Measurements from ENCODE around the gene FGR.
A peak's percentile ranks its signal among the peaks of the same experiment; 100 is the strongest.
"Not testable (repeated sequence)": the region's sequence is repeated elsewhere in the genome, so short reads cannot be mapped to it uniquely, and the experiment has no call there.

Gene FGR

DNA sequence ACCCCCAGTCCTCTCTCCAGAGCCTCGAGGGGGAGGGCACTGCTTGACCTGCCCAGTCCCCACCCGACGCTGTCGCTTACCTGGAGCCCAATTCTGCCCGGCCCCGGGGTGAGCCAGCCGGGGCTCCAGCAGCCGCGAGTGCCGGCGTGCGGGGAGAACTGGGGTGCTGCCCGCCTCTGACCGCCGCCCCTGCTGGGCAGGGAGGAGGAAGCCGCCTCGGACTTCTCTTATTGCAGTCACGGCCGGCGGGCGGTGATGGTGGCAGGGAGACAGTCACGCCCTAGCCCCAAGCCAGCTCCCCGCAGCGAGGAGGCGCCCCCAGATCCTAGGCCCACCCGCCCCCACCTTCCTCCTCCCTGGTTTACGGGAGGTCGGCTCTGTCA is at the start of gene FGR:
FGR (minus strand) TSS at position 201 of the 383 bp plus-strand sequence. CDS start 11,269 bp downstream, outside the sequence.
- no peak for DNase-seq (ENCODE audit: low read depth)

DNA sequence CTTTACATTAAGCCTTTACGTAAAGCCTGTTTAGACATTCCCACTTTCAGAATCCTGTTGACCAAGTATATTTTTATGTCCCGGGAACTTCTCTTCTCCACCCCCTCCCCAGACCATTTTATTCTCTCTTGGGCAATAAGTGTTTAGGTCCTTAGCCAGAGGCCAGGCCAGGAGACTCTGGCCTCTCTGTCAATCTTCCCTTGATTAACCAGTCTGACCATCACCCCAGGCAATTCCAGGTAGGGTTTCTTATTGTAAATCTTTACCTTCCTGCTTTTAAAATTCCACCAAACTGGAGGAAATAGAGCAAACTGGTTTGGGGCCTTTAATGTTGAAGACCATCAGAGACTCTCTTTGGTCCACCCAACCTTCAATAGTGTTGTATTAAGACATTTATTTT is 49.2 kb upstream of the FGR start:
- DNase-seq (ENCODE audit: low read depth) = no peak

DNA sequence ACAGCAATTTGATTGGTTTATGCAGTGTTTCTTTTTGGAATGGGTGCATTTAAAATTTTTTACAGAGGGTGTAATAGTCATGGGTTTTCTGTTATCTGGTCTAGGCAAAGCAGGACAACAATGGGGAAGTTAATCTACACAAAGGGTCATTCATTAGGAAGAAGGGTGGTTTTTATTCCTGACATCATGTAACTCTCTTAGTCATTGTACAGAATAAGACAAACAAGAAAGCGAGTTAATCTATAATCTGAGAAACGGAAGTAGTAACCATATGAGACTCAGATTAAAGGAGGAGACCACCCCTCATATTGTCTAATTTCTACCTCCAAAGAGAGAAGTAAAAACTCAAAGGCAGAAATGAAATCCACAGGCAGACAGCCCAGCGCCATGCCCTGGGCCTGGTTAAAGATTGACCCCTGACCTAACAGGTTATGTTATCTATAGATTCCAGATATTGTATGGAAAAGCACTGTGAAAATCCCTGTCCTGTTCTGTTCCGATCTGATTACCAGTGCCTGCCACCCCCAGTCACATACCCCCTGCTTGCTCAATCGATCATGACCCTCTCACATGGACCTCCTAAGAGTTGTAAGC is 47.5 kb upstream of the FGR start:
- no peak for DNase-seq (ENCODE audit: low read depth)

DNA sequence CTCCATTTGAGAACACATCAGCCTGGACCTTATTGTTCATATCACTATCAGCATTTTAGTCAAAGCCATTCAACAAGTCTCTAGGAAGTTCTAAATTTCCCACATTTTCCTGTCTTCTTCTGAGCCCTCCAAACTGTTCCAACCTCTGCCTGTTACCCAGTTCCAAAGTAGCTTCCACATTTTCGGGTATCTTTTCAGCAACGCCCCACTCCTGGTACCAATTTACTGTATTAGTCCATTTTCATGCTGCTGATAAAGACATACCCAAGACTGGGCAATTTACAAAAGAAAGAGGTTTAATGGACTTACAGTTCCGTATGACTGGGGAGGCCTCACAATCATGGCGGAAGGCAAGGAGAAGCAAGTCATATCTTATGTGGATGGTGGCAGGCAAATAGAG is 46.6 kb upstream of the FGR start:
- not testable (repeated sequence) for DNase-seq (ENCODE audit: low read depth)

DNA sequence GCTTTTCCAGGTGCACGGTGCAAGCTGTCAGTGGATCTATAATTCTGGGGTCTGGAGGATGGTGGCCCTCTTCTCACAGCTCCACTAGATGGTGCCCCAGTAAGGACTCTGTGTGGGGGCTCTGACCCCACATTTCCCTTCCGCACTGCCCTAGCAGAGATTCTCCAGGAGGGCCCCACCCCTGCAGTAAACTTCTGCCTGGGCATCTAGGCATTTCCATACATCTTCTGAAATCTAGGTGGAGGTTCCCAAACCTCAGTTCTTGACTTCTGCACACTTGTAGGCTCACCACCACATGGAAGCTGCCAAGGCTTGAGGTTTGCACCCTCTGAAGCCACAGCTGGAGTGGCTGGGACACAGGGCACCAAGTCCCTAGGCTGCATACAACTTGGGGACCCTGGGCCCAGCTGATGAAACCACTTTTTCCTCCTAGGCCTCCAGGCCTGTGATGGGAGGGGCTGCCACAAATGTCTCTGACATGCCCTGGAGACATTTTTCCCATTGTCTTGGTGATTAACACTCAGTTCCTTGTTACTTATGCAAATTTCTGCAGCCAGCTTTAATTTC is 45.3 kb upstream of the FGR start:
- not testable (repeated sequence) for DNase-seq (ENCODE audit: low read depth)

DNA sequence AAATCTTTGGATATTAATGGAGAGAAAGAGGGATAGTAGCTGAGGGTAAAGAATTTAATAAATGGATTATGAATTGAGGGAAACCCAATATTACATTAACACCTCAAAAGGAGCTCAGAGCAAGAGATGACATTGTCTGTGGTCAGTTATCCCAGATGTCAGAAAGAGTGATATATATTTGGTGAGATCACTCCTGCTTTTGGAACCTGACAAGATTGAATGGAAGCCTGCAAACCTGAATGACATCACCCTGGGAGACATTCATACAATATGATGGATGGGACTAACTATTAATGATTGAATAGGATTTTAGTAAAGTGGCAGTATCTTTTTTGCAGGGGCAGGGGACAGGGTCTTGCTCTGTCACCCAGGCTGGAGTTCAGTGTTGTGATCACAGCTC is 43.8 kb upstream of the FGR start:
- no peak for DNase-seq (ENCODE audit: low read depth)

DNA sequence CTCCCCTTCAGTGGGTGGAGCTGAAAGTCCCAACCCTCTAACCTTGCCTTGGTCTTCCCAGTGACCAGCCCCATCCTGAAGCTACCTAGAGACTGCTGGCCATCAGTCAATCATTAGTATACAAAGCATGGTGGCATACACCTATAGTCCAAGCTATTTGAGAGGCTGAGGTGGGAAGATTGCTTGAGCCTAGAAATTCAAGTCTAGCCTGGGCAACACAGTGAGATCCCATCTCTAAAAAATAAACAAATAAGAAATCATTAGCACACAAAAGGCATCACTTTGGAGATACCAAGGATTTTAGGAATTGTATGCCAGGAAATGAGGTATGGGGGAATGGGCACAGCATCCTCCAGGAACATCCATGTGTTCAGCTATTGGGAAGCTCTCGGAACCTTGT is 41.4 kb upstream of the FGR start:
- no peak for DNase-seq (ENCODE audit: low read depth)

DNA sequence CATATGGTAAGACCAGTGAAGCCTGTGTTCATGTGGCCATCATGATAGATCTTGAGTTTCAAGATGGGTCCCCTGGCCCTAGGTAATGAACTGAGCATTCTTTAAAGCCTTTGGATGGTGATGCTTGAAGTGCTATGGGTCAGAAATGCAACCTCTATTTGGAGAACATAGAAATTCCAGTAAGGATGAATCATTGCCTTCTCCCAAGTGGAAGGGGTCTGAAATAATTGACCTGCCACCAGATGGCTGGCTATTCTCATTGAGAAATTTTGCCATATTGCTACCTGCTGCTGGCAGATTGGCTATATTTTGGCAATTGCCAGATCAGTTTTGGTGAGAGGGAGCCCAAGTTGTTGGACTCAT is 37.7 kb upstream of the FGR start:
- DNase-seq (ENCODE audit: low read depth) = no peak

DNA sequence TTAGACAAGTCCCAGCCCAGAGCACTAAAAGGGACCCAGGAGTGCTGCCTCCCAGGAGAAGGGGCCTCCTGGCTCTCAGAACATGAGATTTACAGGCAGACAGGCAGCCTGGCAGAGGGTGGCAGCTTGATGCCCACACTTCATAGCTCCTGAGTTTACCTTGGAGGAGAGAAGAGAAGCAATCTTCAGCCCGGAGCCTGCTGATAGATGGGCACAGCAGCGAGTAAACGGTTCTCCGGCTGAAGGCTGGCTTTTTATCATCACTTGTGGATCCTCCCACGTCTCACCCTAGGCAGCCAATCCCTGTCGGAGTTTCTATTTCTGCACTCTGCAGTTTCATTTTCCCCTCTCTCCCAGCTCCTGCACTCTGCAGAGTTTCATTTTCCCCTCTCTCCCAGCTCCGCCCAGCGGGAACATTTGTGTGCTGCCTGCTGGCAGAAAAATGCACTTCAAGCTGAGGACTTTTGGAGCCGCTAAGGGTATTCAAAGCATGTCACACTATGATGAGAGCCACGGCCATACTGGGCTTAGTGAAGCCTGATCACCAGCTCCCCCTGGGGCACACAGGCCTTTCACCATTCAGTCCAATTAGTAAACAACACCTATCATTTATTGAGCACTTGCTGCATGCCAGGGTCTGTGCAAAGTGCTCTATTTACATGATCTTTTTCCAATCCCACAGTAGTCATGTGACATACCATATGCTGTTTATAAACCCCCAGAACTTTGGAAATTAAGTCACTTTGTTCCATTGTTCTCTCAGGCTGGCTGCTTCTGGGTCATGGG is 37.2 kb upstream of the FGR start, which contains the start of gene IFI6:
IFI6 (minus strand) TSS at position 229 of the 786 bp plus-strand sequence. CDS start 2,878 bp downstream, outside the sequence.
- peak; percentile 73 for DNase-seq (ENCODE audit: low read depth)

DNA sequence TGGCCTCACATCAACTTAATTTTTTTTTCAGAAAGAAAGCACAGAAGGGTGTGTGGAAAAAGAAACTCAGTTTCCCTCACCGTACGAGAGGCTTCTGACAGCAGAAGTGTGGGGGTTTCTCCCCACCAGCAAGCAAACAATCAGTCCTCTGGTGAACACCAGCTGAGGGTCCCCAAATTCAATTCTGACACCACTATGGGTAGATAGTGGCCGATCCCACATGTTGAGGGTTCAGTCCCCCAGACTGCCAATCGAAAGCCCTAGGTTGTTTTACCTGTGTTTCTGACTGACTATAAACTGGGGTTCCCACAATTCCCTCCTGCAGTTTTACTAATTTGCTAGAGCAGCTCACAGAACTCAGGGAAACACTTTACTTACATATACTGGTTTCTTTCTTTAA is 34.9 kb upstream of the FGR start:
- DNase-seq (ENCODE audit: low read depth) = no peak

DNA sequence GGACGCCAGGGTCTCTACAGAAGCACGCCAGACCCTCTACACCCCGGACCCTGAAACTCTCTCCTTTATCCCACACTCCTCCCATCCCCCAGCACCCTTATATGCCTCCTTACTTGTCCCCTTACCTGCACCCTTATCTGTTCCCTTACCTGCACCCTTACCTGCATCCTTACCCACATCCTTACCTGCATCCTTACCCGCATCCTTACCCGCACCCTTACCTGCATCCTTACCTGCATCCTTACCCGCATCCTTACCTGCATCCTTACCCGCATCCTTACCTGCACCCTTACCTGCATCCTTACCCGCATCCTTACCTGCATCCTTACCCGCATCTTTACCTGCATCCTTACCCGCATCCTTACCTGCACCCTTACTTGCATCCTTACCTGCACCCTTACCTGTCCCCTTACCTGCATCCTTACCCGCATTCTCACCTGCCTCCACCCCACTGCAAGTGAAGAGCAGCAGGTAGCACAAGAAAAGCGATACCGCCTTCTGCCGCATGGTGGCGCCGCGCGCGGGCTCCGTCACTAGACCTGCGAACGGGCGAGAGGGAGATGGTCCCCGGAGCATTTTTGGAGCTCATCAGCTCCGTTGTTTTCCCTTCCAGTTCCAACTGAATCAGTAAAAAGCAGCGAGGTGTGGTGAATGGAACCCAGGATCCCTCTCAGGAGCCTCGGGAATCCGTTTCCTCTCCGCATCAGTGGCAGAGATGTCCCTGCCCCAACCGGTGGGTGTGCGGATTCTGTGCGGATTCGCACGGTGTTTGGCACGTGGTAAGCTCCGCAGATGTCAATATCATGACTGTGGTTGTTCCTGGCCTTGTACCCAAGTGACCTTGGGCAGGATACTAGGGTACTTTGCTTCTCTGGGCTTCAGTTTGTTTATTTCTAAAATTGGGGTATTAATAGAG is 34.1 kb upstream of the FGR start:
- no peak for DNase-seq (ENCODE audit: low read depth)

DNA sequence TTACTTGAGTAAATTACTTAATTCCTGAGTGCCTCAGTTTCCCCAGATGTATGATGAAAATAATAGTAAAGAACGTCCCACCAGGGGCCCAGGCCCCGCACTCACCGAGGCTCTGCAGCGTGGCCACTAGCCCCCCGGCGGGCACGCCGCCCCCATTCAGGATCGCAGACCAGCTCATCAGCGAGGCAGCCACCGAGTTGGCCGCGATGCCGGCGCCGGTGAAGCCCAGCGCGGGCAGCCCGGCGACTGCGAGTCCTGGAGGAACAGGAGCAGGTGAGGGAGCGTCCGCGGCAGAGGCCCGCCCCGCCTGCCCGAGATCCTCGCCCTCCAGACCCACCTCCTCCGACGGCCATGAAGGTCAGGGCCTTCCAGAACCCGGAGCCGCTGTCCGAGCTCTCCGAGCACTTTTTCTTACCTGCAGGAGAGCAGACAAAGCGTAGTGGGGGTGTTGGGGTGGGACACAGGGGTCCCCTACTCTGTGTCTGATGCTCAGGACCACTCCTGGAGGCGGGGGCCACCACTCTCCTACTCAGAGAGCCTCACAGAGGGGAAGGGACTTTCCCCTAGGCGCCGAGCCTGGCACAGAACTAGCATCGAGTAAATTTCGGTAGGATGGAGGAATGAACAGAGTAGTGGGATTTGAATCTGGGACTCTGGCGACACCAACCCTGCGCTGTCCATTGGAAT is 33.3 kb upstream of the FGR start:
- DNase-seq (ENCODE audit: low read depth) = no peak

DNA sequence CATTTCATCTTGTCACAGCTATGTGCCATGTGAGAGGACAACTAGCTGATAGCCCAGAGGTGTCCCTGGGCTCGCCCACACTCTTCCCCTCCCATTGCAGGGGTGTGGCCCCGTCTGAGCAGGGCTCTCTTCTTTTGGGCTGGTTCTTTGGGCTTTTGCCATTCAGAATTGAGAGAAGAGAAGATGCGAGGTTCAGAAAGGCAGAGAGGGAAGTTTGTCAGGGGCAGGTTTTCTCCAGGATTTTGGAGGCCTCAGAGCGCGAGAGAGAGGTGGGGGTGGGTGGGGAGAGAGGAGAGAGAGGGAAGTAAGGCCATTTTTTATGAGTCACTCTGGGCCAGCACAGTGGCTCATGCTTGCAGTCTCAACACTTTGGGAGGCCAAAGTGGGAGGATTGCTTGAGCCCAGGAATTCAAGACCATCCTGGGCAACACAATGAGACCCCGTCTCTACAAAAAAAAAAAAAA is 31.8 kb upstream of the FGR start:
- no peak for DNase-seq (ENCODE audit: low read depth)

DNA sequence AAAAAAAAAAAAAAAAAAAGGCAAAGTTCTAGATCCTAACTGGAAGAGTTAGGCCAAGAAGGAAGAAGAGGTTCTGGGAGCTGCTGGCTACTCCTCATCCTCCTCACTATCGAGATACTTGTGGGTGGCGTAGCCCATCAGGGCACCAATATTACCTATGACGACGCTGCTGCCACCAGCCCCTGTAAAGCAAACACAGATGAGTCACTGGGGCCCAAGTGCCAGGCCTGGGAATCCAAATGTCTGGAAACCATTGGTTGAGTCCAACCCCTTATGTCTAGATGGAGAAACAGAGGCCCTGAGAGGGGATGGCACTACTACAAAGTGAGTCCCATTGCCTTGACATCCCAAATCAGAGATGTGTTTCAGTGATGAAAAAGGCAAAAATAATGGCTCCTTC is 31.3 kb upstream of the FGR start:
- DNase-seq (ENCODE audit: low read depth) = no peak

DNA sequence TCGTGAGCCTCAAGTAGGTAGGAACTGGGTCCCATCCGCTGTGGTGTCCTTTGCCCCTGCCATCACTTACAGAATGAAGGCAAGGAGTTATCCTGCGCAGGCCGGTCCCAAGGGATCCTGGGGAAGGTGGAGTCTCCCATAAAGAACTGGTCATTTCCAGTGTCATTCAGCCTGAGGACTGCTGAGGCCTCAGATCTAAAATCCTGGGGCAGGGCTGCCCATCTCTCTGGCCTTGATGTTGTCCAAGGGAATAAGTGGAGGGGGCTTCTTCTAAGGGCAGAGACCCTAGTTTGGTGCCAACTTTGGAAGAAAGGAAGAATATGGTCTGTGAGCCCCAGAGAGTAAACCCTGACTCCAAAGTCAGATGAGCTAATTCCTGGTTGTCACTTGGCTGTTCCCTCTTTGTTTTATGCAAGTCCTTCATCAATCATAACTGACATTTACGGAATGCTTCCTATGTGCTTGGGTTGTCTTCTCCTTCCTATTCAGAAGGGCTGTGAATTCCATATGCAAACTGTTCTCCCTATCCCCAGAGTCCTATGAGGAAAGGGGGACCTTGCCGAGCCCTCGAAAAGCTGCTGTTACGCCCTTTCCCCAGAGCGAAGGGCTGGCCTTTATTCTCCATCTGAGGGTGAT is 30.1 kb upstream of the FGR start:
- no peak for DNase-seq (ENCODE audit: low read depth)

DNA sequence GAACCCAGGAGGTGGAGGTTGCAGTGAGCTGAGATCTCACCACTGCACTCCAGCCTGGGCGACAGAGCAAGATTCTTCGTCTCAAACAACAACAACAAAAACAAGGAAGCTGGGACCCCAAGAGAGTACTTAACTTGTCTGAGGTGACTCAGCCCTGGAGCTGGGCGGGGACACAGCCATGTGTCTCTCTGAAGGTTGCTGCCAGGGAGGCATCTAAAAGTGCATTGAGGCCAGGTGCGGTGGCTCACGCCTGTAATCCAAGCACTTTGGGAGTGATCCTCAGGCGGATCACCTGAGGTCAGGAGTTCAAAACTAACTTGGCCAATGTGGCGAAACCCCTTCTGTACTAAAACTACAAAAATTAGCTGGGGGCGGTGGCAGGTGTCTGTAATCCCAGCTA is 29.3 kb upstream of the FGR start:
- no peak for DNase-seq (ENCODE audit: low read depth)

DNA sequence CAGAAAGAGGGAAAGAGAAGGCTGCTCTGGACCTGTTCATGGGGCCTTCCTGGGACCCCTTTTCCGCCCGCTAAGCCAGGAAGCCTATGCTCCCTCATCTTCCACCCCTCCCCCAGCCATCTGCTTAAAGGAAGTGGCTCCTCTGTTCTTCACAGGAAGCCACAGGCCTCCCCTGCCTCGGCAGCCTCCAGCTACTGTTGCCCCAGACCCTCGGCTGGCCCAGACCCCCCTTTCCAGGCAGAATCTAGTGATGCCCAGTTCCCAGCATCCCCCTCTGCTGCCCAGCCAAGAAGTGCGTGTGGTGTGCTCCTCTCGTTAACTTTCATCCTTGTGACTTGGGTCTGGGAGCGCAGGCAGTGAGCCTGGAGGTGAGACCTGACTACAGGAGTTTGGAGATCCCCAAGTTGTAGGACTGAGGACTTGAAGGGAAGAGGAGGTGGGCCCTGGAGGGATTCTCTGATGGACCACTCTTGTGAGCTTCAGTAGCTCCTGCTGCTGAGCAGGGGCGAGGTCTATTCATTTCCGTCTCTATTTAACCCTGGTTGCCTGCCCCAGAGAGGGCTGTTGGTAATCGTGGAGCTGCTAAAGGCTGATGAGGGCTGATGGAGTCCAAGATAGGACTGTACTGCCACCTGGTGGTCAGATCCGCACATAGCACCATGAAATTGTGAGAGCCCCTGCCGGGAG is 27.9 kb upstream of the FGR start:
- peak; percentile 91 for DNase-seq (ENCODE audit: low read depth)

DNA sequence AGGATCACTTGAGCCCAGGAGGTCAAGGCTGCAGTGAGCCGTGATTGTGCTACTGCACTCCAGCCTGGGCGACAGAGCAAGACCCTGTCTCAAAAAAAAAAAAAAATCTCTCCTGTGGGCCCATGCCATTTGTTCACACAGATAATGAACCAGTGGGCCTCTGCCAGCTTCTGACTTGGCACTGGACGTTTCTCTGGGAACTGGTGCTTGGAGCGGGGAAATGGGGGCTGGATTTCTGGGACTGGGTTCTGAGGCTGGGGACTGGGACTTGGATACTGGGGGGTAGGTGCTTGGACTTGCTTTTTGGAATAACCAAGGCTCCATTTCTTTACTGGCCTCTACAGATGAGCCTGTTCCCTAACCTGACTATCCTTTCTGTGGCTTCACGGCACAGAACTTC is 27.3 kb upstream of the FGR start:
- DNase-seq (ENCODE audit: low read depth) = no peak

DNA sequence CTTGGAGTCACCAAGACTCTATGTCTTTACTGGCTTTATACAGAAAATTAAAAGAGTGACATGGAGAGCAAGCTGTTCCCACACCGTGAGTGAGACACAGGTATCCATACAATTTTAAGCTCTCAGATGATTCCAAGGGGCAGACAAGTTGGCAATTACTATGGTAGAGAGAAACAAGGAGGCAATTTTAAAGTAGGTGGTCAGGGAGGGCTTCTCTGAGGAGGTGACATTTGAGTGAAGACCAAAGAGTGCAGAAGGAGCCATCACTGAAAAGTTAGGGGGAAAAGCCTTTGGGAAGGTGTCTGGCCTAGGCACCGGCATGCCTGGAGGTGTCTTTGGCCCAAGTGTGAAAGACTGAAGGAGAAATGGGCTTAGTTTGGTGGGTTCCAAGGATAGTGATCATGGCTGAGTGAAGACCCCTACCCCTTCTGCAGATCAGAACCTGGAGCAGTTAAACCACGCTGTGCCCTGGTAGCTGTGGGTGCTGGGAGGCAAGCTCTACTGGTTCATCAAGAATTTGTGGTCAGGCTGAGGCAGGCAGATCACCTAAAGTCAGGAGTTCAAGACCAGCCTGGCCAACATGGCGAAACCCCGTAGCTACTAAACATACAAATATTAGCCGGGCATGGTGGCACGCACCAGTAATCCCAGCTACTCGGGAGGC is 26.6 kb upstream of the FGR start:
- no peak for DNase-seq (ENCODE audit: low read depth)

DNA sequence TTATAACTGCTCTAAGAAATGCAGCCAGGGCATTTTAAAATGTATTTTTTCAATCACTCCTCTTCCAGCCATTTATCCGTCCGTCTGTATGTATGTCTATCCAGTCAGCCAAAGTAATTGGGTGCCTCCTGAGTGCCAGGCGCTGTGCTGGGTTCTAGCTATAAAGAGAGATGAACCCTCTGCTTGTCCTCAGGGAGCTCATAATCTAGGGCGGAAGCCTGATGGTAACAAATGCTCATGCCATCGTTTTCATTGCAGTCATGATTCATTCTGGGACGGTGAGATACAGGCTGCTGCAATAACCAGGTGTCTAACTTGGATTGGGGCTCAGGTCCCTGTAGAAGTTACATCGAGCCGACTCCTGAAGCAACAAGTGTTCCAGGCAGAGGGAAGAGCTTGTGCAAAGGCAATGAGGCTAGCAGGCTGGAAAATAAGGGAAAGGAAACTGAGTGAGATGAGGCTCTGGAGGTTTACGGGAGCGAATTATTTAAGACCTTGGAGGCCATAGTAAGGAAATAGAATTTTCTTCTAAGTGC is 25.4 kb upstream of the FGR start:
- no peak for DNase-seq (ENCODE audit: low read depth)

Data from CMK (cell line).